Measurements from ENCODE around the gene ERBB4. TPM values are rescaled to one million over a fixed set of nuclear protein-coding genes. Genes with fewer than 3 reads are reported as not detected.

ERBB4 gene
- total RNA-seq, 1 experiment from 2014 or later = 0.04 TPM

- Mint-ChIP-seq H3K9me3 (peaks cover 5 to 6% of the 10 kb centered on the region in 2 experiments; a peak in 4 of 5 replicates), H3K4me1 (no peaks in the 10 kb centered on the region), H3K27ac (no peak overlapping the region), H3K4me3 (no peak overlapping the region), H3K27me3 (ENCODE audit: low read depth) (no peaks in the 10 kb centered on the region), H3K36me3 (ENCODE audit: insufficient read depth in 1 of 3, low read depth in 3 of 3) (peaks cover 1 to 6% (median 2%) of the 10 kb centered on the region in 3 experiments; a peak in 3 of 7 replicates)
- Histone ChIP-seq H4K20me1 (ENCODE audit: control insufficient read depth, insufficient read depth, insufficient read length) (no peaks in the 10 kb centered on the region), H3T11ph (ENCODE audit: low read length) (no peak overlapping the region), H3K27ac (ENCODE audit: insufficient read length, low read depth, low read length) (no peak overlapping the region), H2BK12ac (ENCODE audit: insufficient read length, low read depth, low read length) (no peak overlapping the region), H3K14ac (ENCODE audit: insufficient read depth, low read length) (no peak overlapping the region), H3K23ac (ENCODE audit: insufficient read length, low read depth, low read length) (no peak overlapping the region), H4K91ac (ENCODE audit: insufficient read length, low read depth, low read length) (no peak overlapping the region), H4K5ac (ENCODE audit: insufficient read length, low read depth, low read length) (no peak overlapping the region), H2BK120ac (ENCODE audit: low read depth, low read length, poor library complexity, severe bottlenecking) (no peak overlapping the region), H3K79me2 (ENCODE audit: insufficient read depth, low read length) (no peaks in the 10 kb centered on the region), H3K79me1 (ENCODE audit: insufficient read depth, low read depth, low read length, poor library complexity, severe bottlenecking) (no peaks in the 10 kb centered on the region), H3K9ac (ENCODE audit: extremely low read depth, insufficient read length, low read length) (no peak overlapping the region), H2BK15ac (ENCODE audit: low read depth, low read length) (no peak overlapping the region), H3K27me3 (ENCODE audit: insufficient read depth, low read length) (no peaks in the 10 kb centered on the region), H4K8ac (replicated peaks; ENCODE audit: insufficient read length, low read depth, low read length) (no peak overlapping the region), H3K9me3 (ENCODE audit: control insufficient read depth, low read depth, low read length) (no peaks in the 10 kb centered on the region), H3K18ac (ENCODE audit: insufficient read length, low read depth, low read length) (no peak overlapping the region), H2AFZ (ENCODE audit: low read length) (no peak overlapping the region), H3K23me2 (ENCODE audit: insufficient read length, low read depth, low read length, poor library complexity, severe bottlenecking) (no peaks in the 10 kb centered on the region), H3K4ac (ENCODE audit: low read depth, low read length) (no peak overlapping the region), H2BK20ac (ENCODE audit: low read depth, low read length, poor library complexity, severe bottlenecking) (no peak overlapping the region), H3K56ac (ENCODE audit: insufficient read length, low read depth, low read length) (no peak overlapping the region), H3K4me1 (ENCODE audit: insufficient read depth, low read length) (no peaks in the 10 kb centered on the region), H2AK5ac (ENCODE audit: insufficient read length, low read length) (no peak overlapping the region), H2BK5ac (ENCODE audit: insufficient read length, low read length) (no peak overlapping the region), H3K4me2 (ENCODE audit: insufficient read depth, insufficient read length, low read length) (no peak overlapping the region)
- DNase-seq = no peak
- TF ChIP-seq, protein P1, sequence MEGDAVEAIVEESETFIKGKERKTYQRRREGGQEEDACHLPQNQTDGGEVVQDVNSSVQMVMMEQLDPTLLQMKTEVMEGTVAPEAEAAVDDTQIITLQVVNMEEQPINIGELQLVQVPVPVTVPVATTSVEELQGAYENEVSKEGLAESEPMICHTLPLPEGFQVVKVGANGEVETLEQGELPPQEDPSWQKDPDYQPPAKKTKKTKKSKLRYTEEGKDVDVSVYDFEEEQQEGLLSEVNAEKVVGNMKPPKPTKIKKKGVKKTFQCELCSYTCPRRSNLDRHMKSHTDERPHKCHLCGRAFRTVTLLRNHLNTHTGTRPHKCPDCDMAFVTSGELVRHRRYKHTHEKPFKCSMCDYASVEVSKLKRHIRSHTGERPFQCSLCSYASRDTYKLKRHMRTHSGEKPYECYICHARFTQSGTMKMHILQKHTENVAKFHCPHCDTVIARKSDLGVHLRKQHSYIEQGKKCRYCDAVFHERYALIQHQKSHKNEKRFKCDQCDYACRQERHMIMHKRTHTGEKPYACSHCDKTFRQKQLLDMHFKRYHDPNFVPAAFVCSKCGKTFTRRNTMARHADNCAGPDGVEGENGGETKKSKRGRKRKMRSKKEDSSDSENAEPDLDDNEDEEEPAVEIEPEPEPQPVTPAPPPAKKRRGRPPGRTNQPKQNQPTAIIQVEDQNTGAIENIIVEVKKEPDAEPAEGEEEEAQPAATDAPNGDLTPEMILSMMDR (conservative IDR thresholded peaks at IDR 0.05) = no peak
These were observed 670.7 kb downstream of the ERBB4 start for GRCh38 chr2:211867845-211868451.

Measured in H9 (cell line).